Measurements from ENCODE around the gene TRANK1.

The TRANK1 gene

DNA sequence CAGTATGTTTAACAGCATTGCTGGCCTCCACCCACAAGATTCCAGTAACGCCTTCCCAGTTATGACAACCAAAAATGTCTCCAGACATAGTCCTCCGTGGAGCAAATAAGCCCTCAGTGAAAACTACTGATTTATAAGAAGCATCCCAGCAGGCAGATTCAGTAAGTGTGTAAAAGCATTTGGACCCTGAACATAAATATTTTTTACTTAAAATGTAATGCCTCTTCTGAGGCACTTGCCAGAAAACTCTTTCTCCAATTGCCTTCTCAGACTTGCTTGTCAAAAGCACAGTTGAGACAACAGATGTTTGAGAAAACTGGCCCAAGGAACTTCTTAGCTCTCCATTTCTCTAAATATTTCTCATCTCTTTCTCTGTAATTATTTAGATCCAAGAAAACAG, 148.7 kb downstream of the TRANK1 start:
- ChIA-PET CTCF (no interaction called here), POLR2A (no interaction called here)
- no peak overlapping the region for H3K4me3 ChIP-seq (ENCODE audit: low read depth, low read length)
- no peak overlapping the region for H3K27ac ChIP-seq (ENCODE audit: extremely low read depth, low read depth, low read length)
- no peaks in the 10 kb centered on the region for H3K4me1 ChIP-seq (ENCODE audit: control insufficient read depth, insufficient read depth, low read length)
- H3K9me3 ChIP-seq (ENCODE audit: control insufficient read depth, insufficient read depth, low read depth, low read length) = no peaks in the 10 kb centered on the region
- no peak for TF ChIP-seq ZNF394 (tag by site-specific recombination; IDR thresholded peaks at IDR 0.05; ENCODE audit: borderline replicate concordance)
- no peak for TF ChIP-seq ZNF112 (tag by site-specific recombination; IDR thresholded peaks at IDR 0.05)
- TF ChIP-seq KLF10 (tag by site-specific recombination; IDR thresholded peaks at IDR 0.05) = no peak
- TF ChIP-seq KLF8 (tag by site-specific recombination; IDR thresholded peaks at IDR 0.05) = no peak
- no peak for TF ChIP-seq AEBP2 (tag by site-specific recombination; IDR thresholded peaks at IDR 0.05; ENCODE audit: borderline replicate concordance)
- TF ChIP-seq, protein P1, sequence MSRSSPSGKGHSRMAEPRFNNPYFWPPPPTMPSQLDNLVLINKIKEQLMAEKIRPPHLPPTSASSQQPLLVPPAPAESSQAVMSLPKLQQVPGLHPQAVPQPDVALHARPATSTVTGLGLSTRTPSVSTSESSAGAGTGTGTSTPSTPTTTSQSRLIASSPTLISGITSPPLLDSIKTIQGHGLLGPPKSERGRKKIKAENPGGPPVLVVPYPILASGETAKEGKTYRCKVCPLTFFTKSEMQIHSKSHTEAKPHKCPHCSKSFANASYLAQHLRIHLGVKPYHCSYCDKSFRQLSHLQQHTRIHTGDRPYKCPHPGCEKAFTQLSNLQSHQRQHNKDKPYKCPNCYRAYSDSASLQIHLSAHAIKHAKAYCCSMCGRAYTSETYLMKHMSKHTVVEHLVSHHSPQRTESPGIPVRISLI (tag by site-specific recombination; IDR thresholded peaks at IDR 0.05) = no peak
- no peaks in the 10 kb centered on the region for H3K36me3 ChIP-seq (ENCODE audit: control insufficient read depth in 2 of 2, insufficient read depth in 1 of 2, low read length in 2 of 2)

- TF ChIP-seq ZNF221 (tag by site-specific recombination; IDR thresholded peaks at IDR 0.05; ENCODE audit: borderline replicate concordance) = no peak
- TF ChIP-seq PRDM2 (tag by site-specific recombination; IDR thresholded peaks at IDR 0.05; ENCODE audit: borderline replicate concordance) = no peak
- no peak for TF ChIP-seq ZFP37 (tag by site-specific recombination; IDR thresholded peaks at IDR 0.05)
- TF ChIP-seq ZNF18 (tag by site-specific recombination; IDR thresholded peaks at IDR 0.05) = no peak
- no peak for TF ChIP-seq ZBTB8A (tag by site-specific recombination; IDR thresholded peaks at IDR 0.05)
- no peak for TF ChIP-seq ZNF10 (tag by site-specific recombination; IDR thresholded peaks at IDR 0.05)
- TF ChIP-seq, protein P2, sequence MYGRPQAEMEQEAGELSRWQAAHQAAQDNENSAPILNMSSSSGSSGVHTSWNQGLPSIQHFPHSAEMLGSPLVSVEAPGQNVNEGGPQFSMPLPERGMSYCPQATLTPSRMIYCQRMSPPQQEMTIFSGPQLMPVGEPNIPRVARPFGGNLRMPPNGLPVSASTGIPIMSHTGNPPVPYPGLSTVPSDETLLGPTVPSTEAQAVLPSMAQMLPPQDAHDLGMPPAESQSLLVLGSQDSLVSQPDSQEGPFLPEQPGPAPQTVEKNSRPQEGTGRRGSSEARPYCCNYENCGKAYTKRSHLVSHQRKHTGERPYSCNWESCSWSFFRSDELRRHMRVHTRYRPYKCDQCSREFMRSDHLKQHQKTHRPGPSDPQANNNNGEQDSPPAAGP (tag by site-specific recombination; IDR thresholded peaks at IDR 0.05) = no peak
- TF ChIP-seq ZNF404 (tag by site-specific recombination; IDR thresholded peaks at IDR 0.05) = no peak
- TF ChIP-seq ZNF37A (tag by site-specific recombination; IDR thresholded peaks at IDR 0.05) = no peak
- TF ChIP-seq ZNF701 (tag by site-specific recombination; IDR thresholded peaks at IDR 0.05) = no peak
- TF ChIP-seq ZNF184 (tag by site-specific recombination; IDR thresholded peaks at IDR 0.05) = no peak
- TF ChIP-seq ZNF521 (tag by site-specific recombination; IDR thresholded peaks at IDR 0.05) = no peak
- TF ChIP-seq, protein P3, sequence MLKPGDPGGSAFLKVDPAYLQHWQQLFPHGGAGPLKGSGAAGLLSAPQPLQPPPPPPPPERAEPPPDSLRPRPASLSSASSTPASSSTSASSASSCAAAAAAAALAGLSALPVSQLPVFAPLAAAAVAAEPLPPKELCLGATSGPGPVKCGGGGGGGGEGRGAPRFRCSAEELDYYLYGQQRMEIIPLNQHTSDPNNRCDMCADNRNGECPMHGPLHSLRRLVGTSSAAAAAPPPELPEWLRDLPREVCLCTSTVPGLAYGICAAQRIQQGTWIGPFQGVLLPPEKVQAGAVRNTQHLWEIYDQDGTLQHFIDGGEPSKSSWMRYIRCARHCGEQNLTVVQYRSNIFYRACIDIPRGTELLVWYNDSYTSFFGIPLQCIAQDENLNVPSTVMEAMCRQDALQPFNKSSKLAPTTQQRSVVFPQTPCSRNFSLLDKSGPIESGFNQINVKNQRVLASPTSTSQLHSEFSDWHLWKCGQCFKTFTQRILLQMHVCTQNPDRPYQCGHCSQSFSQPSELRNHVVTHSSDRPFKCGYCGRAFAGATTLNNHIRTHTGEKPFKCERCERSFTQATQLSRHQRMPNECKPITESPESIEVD (tag by site-specific recombination; IDR thresholded peaks at IDR 0.05) = no peak
- no peak for TF ChIP-seq INSM2 (tag by site-specific recombination; IDR thresholded peaks at IDR 0.05)
- TF ChIP-seq ZNF610 (tag by site-specific recombination; IDR thresholded peaks at IDR 0.05; ENCODE audit: borderline replicate concordance) = no peak
- Histone ChIP-seq H3K27ac (ENCODE audit: extremely low read depth, low read depth, low read length) (no peak overlapping the region), H3K36me3 (ENCODE audit: control insufficient read depth in 2 of 2, insufficient read depth in 1 of 2, low read length in 2 of 2) (no peaks in the 10 kb centered on the region), H3K9me3 (ENCODE audit: control insufficient read depth, insufficient read depth, low read depth, low read length) (no peaks in the 10 kb centered on the region), H3K4me3 (ENCODE audit: low read depth, low read length) (no peak overlapping the region), H3K4me1 (ENCODE audit: control insufficient read depth, insufficient read depth, low read length) (no peaks in the 10 kb centered on the region)
- POLR2A ChIA-PET = no interaction called here
- CTCF ChIA-PET = interaction anchor here (0.7 kb wide), 1 partner anchor 905 kb away, joined by 3 read pairs; no protein-coding TSS in a partner anchor
These were observed 149.2 kb downstream of the TRANK1 start for GRCh38 chr3:36795622-36796021.

All from HEK293 (cell line).